Measurements from ENCODE around the gene SOCS6. TPM values are rescaled to one million over a fixed set of nuclear protein-coding genes. Genes with fewer than 3 reads are reported as not detected.
"Not testable (repeated sequence)": the region's sequence is repeated elsewhere in the genome, so short reads cannot be mapped to it uniquely, and the experiment has no call there.

SOCS6 gene, protein sequence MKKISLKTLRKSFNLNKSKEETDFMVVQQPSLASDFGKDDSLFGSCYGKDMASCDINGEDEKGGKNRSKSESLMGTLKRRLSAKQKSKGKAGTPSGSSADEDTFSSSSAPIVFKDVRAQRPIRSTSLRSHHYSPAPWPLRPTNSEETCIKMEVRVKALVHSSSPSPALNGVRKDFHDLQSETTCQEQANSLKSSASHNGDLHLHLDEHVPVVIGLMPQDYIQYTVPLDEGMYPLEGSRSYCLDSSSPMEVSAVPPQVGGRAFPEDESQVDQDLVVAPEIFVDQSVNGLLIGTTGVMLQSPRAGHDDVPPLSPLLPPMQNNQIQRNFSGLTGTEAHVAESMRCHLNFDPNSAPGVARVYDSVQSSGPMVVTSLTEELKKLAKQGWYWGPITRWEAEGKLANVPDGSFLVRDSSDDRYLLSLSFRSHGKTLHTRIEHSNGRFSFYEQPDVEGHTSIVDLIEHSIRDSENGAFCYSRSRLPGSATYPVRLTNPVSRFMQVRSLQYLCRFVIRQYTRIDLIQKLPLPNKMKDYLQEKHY
- total RNA-seq: 26.8 to 29.3 TPM (median 27.0 TPM) in 3 replicates

DNA sequence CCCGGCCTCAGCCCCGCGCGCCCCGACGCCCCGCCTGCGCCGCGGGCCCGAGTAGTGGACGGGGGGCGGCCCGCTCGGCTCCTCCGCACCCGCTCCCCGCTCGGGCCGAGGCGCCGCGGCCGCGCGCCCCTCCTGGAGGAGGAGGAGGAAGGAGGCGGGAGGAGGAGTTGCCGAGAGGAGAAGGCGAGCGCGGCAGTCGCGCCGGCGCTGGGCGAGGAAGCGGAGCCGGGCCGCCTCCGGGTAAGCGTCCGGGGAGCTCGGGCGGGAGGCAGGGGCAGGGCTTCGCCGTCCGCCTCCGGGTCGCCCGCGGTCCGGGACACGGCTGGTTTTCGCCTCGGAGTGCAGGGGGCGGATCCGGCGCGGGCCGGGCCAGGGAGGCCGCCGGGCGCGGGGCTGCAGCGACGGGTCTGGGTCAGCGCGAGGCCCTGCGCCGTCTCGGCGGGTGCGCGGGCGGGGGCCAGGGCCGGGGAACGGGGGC lies at the start of gene SOCS6:
Gene SOCS6 (plus strand): TSS at position 195 of the 478 bp plus-strand sequence. CDS start 35,624 bp downstream, outside the sequence.
- no peaks in the 10 kb centered on the region for H3K36me3 Mint-ChIP-seq
- DNase-seq (ENCODE audit: low spot score in 2 of 2, unreplicated experiment in 2 of 2): peak; percentile 54 to 74
- peaks cover 41% of the 10 kb centered on the region for H3K4me1 Mint-ChIP-seq
- no peak for TF ChIP-seq CTCF (IDR thresholded peaks at IDR 0.05; ENCODE audit: unreplicated experiment)
- H3K9me3 Mint-ChIP-seq: no peaks in the 10 kb centered on the region
- H3K27ac Mint-ChIP-seq: peak within 1 kb of the TSS; percentile 99
- H3K27me3 Mint-ChIP-seq (ENCODE audit: low read depth): no peaks in the 10 kb centered on the region
- peak within 1 kb of the TSS; percentile 97 for H3K4me3 Mint-ChIP-seq

DNA sequence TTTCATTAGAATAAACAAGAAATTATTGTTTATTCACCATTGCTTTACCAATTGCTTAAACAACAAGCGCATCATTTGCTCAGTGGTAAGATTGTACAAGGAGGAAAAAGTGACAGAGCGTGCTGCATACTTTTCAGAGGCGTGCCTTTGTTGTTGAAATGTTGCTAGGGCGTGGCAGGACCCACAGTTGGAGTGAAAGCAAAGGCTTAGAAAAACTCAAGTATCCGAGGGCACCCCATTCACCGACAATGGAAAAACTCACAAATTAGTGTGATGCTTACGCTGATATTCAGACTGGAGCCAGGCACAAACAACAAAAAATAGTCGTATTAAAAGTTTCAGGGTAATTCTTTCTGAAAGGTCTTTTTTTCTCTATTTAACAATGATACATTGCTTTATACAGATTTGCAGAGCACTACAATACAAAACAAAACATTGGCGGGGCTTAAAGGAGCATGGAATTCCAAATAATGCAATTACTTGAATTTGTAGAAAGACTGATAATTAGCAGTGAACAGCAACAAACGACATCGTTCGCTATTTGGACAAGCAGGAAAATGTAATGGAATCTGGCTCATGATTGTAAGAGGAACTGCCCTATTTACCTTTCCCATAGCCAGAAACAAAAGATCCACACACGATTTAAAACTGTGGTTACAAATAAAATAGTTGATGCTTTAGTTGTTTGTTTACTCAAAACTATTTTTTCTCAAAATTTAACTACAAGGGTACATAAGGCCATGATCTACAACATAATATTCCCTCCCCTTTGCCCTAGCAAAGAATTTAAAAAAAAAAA lies 45.5 kb upstream of the SOCS6 start:
- H3K9me3 Mint-ChIP-seq: peaks cover 16% of the 10 kb centered on the region
- DNase-seq (ENCODE audit: low spot score in 2 of 2, unreplicated experiment in 2 of 2): no peak

DNA sequence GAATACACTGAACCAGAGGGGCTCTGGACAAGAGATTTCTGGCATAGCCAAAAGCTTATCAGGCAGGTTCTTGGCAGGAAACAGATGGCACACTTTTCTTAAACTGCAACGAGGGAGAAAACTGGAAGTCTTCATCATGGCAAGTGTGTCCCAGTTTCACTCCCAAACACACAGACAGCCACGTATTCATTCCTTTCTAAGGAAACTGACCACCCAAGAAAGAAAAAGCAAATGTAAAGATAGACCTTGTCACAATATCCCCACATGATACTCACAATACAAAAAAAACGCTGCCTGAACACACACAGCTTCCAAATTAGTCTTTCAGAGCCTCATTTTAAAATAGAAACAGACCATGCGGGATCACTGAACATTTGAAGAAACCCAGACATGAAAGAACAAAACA lies 42.8 kb upstream of the SOCS6 start:
- DNase-seq (ENCODE audit: low spot score in 2 of 2, unreplicated experiment in 2 of 2): no peak
- no peak for TF ChIP-seq CTCF (IDR thresholded peaks at IDR 0.05; ENCODE audit: unreplicated experiment)
- Mint-ChIP-seq H3K4me3 (no peak overlapping the region), H3K27me3 (ENCODE audit: low read depth) (peaks cover 2% of the 10 kb centered on the region), H3K27ac (no peak overlapping the region), H3K36me3 (no peaks in the 10 kb centered on the region), H3K9me3 (peaks cover 5% of the 10 kb centered on the region), H3K4me1 (no peaks in the 10 kb centered on the region)

More for the DNA sequence above, 45.5 kb upstream of the SOCS6 start:
- H3K27me3 Mint-ChIP-seq (ENCODE audit: low read depth): peaks cover 3% of the 10 kb centered on the region
- no peak for TF ChIP-seq CTCF (IDR thresholded peaks at IDR 0.05; ENCODE audit: unreplicated experiment)
- no peak overlapping the region for H3K4me3 Mint-ChIP-seq
- H3K27ac Mint-ChIP-seq: no peak overlapping the region
- H3K36me3 Mint-ChIP-seq: no peaks in the 10 kb centered on the region
- no peaks in the 10 kb centered on the region for H3K4me1 Mint-ChIP-seq

- H3K36me3 Mint-ChIP-seq: no peaks in the 10 kb centered on the region
- no peak for DNase-seq (ENCODE audit: low spot score in 2 of 2, unreplicated experiment in 2 of 2)
- no peaks in the 10 kb centered on the region for H3K9me3 Mint-ChIP-seq
- no peaks in the 10 kb centered on the region for H3K4me1 Mint-ChIP-seq
- no peak overlapping the region for H3K27ac Mint-ChIP-seq
- H3K27me3 Mint-ChIP-seq (ENCODE audit: low read depth): peaks cover 2% of the 10 kb centered on the region
- TF ChIP-seq CTCF (IDR thresholded peaks at IDR 0.05; ENCODE audit: unreplicated experiment): no peak
- H3K4me3 Mint-ChIP-seq: no peak overlapping the region
Observed at GRCh38 chr18:70249118-70249517, 39.7 kb upstream of the SOCS6 start.

- not testable (repeated sequence) for H3K36me3 Mint-ChIP-seq; H3K27me3 Mint-ChIP-seq (ENCODE audit: low read depth); H3K4me3 Mint-ChIP-seq; DNase-seq (ENCODE audit: low spot score in 2 of 2, unreplicated experiment in 2 of 2); H3K9me3 Mint-ChIP-seq; H3K4me1 Mint-ChIP-seq; H3K27ac Mint-ChIP-seq
Observed at GRCh38 chr18:70249861-70250260, 39.0 kb upstream of the SOCS6 start.
